Progenitor cell of endocrine pancreas (in vitro differentiated cells): Measurements from ENCODE around the gene S1PR2. TPM values are rescaled to one million over a fixed set of nuclear protein-coding genes. Genes with fewer than 3 reads are reported as not detected.

Experiments used
- DNase-seq: peaks from one replicate; pipeline ENCODE4 v3.0.0; 2021; ENCODE audit warnings: low spot score; ENCODE audit not compliant: unreplicated experiment
- H3K27ac Mint-ChIP-seq: 2 replicates; pipeline ENCODE4 v1.8.0; 2021; ENCODE audit warnings: mild to moderate bottlenecking, moderate library complexity, mixed read lengths
- H3K27me3 Mint-ChIP-seq: 2 replicates; pipeline ENCODE4 v1.8.0; 2021; ENCODE audit warnings: mixed read lengths
- H3K36me3 Mint-ChIP-seq: 2 replicates; pipeline ENCODE4 v1.8.0; 2022; ENCODE audit warnings: mixed read lengths; ENCODE audit not compliant: insufficient read depth
- H3K4me1 Mint-ChIP-seq: 2 replicates; pipeline ENCODE4 v1.8.0; 2021; ENCODE audit warnings: low read depth, mixed read lengths
- H3K4me3 Mint-ChIP-seq: 2 replicates; pipeline ENCODE4 v1.8.0; 2021; ENCODE audit warnings: low read depth, mild to moderate bottlenecking, moderate library complexity, mixed read lengths
- H3K9me3 Mint-ChIP-seq: 2 replicates; pipeline ENCODE4 v1.8.0; 2021; ENCODE audit warnings: low read depth, mixed read lengths
- total RNA-seq: library from RNA; stranded (reverse); gene quantifications from 2 replicates; pipeline ENCODE4 v1.2.1, GENCODE V29; 2021
- TF ChIP-seq, protein P1 (sequence below): fragments of 200-600 bp; sonication (generic); IDR thresholded peaks from one replicate; pipeline ENCODE4 v1.5.0; 2021; ENCODE audit warnings: antibody characterized with exemption, mild to moderate bottlenecking; ENCODE audit not compliant: unreplicated experiment

S1PR2 gene
- total RNA-seq, 1 donor from 2014 or later = 19.2 TPM

- TF ChIP-seq, protein P1, sequence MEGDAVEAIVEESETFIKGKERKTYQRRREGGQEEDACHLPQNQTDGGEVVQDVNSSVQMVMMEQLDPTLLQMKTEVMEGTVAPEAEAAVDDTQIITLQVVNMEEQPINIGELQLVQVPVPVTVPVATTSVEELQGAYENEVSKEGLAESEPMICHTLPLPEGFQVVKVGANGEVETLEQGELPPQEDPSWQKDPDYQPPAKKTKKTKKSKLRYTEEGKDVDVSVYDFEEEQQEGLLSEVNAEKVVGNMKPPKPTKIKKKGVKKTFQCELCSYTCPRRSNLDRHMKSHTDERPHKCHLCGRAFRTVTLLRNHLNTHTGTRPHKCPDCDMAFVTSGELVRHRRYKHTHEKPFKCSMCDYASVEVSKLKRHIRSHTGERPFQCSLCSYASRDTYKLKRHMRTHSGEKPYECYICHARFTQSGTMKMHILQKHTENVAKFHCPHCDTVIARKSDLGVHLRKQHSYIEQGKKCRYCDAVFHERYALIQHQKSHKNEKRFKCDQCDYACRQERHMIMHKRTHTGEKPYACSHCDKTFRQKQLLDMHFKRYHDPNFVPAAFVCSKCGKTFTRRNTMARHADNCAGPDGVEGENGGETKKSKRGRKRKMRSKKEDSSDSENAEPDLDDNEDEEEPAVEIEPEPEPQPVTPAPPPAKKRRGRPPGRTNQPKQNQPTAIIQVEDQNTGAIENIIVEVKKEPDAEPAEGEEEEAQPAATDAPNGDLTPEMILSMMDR = no peak
- Mint-ChIP-seq H3K27me3 (no peaks in the 10 kb centered on the region), H3K4me3 (peak overlapping the region; percentile 54), H3K36me3 (no peaks in the 10 kb centered on the region), H3K4me1 (peaks cover 7% of the 10 kb centered on the region), H3K9me3 (no peaks in the 10 kb centered on the region), H3K27ac (no peak overlapping the region)
- DNase-seq = no peak
Observed at GRCh38 chr19:10192922-10193321, 38.2 kb downstream of the S1PR2 start.

DNA sequence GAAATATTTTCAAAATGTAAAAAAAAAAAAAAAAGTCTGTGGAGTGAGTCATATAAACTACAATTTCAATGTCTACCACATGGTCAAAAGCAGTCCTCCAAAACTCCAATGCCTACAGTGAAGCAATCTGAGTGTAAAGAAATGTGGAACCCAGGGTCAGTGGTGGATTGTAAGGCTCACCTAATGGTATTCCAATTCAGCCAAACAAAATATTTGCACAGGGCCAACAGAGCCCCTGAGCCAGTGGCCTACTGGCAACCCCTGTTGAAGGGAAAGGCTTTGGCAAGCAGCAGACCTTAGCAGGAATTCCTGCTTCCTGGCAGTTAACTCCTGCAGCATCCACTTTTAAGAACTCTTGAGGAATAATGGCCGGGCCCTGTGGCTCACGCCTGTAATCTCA lies 39.8 kb downstream of the S1PR2 start:
- H3K4me1 Mint-ChIP-seq = peaks cover 7% of the 10 kb centered on the region
- H3K27me3 Mint-ChIP-seq = no peaks in the 10 kb centered on the region
- no peaks in the 10 kb centered on the region for H3K36me3 Mint-ChIP-seq
- DNase-seq = no peak
- H3K4me3 Mint-ChIP-seq = no peak overlapping the region
- H3K27ac Mint-ChIP-seq = no peak overlapping the region
- H3K9me3 Mint-ChIP-seq = no peaks in the 10 kb centered on the region
- TF ChIP-seq, protein P1 = no peak

GRCh38 chr19:10190026-10190425 lies 41.1 kb downstream of the S1PR2 start:
- Mint-ChIP-seq H3K4me3 (no peak overlapping the region), H3K36me3 (no peaks in the 10 kb centered on the region), H3K27me3 (no peaks in the 10 kb centered on the region), H3K27ac (no peak overlapping the region), H3K9me3 (no peaks in the 10 kb centered on the region), H3K4me1 (peaks cover 7% of the 10 kb centered on the region)
- no peak for DNase-seq
- TF ChIP-seq, protein P1 = no peak

DNA sequence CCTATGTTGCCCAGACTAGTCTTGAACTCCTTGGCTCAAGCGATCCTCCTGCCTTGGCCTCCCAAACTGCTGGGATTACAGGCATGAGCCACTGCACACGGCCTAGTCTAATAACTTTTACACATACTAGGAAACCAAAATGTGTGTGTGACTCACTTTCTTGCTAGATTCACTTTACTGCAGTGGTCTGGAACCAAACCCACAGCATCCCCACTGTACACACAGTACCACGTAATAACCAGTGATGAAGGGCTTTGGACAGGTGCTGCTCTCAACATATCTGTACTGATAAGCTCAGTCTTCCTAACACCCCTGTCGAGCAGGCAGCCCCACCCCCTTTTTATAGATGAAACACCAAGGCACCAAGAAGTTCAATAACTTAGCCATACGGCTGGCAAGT lies 41.5 kb downstream of the S1PR2 start:
- H3K4me3 Mint-ChIP-seq = no peak overlapping the region
- no peak overlapping the region for H3K27ac Mint-ChIP-seq
- H3K36me3 Mint-ChIP-seq = no peaks in the 10 kb centered on the region

GRCh38 chr19:10187315-10187714 lies 43.8 kb downstream of the S1PR2 start:
- Mint-ChIP-seq H3K9me3 (no peaks in the 10 kb centered on the region), H3K27ac (no peak overlapping the region)

More for the DNA sequence above, 41.5 kb downstream of the S1PR2 start:
- H3K4me1 Mint-ChIP-seq = peaks cover 7% of the 10 kb centered on the region
- no peaks in the 10 kb centered on the region for H3K9me3 Mint-ChIP-seq
- DNase-seq = no peak
- H3K27me3 Mint-ChIP-seq = no peaks in the 10 kb centered on the region
- TF ChIP-seq, protein P1 = no peak

More at GRCh38 chr19:10187315-10187714, 43.8 kb downstream of the S1PR2 start:
- H3K4me3 Mint-ChIP-seq = no peak overlapping the region
- no peaks in the 10 kb centered on the region for H3K36me3 Mint-ChIP-seq
- no peaks in the 10 kb centered on the region for H3K27me3 Mint-ChIP-seq
- no peak for DNase-seq
- TF ChIP-seq, protein P1 = no peak
- no peaks in the 10 kb centered on the region for H3K4me1 Mint-ChIP-seq
